Upper lobe of left lung (tissue), 4 donors: Measurements from ENCODE around the gene XPR1.

Experiments used
- POLR2AphosphoS5 ChIP-seq, 2 donors: sonication (generic); formaldehyde crosslinking; IDR thresholded peaks; one replicate each; pipeline ENCODE4 v1.5.1; 2017; ENCODE audit warnings: antibody characterized with exemption in 2 of 2
- TF ChIP-seq, protein P1 (sequence below), 6 experiments: fragments of 450-650 bp in 4 of 6; fragments of 200-600 bp in 2 of 6; sonication (generic) in 2 of 6; IDR thresholded peaks; one replicate each; pipeline ENCODE4 v1.5.1; 2016 to 2019; ENCODE audit warnings: antibody characterized with exemption in 6 of 6

GRCh38 chr1:180920193-180920592 is 288.4 kb downstream of the XPR1 start:
- TF ChIP-seq, protein P1, sequence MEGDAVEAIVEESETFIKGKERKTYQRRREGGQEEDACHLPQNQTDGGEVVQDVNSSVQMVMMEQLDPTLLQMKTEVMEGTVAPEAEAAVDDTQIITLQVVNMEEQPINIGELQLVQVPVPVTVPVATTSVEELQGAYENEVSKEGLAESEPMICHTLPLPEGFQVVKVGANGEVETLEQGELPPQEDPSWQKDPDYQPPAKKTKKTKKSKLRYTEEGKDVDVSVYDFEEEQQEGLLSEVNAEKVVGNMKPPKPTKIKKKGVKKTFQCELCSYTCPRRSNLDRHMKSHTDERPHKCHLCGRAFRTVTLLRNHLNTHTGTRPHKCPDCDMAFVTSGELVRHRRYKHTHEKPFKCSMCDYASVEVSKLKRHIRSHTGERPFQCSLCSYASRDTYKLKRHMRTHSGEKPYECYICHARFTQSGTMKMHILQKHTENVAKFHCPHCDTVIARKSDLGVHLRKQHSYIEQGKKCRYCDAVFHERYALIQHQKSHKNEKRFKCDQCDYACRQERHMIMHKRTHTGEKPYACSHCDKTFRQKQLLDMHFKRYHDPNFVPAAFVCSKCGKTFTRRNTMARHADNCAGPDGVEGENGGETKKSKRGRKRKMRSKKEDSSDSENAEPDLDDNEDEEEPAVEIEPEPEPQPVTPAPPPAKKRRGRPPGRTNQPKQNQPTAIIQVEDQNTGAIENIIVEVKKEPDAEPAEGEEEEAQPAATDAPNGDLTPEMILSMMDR (IDR thresholded peaks at IDR 0.05) = no peak
- TF ChIP-seq POLR2AphosphoS5 (IDR thresholded peaks at IDR 0.05) = no peak
